NCI-H2029 treated with DMSO at 0.1 percent for 48 hours (cell line): ENCODE measurements around the gene SIRT2.
"Not testable (repeated sequence)": the region's sequence is repeated elsewhere in the genome, so short reads cannot be mapped to it uniquely, and the experiment has no call there.

Experiments used
- DNase-seq: peaks from one replicate; lab custom pipeline; 2025; lab: John Stamatoyannopoulos, UW

Gene SIRT2

GRCh38 chr19:38868551-38868950 is 30.9 kb downstream of the SIRT2 start:
- no peak for DNase-seq

- no peak for DNase-seq
Measured at GRCh38 chr19:38867171-38867780, 32.1 kb downstream of the SIRT2 start.

DNA sequence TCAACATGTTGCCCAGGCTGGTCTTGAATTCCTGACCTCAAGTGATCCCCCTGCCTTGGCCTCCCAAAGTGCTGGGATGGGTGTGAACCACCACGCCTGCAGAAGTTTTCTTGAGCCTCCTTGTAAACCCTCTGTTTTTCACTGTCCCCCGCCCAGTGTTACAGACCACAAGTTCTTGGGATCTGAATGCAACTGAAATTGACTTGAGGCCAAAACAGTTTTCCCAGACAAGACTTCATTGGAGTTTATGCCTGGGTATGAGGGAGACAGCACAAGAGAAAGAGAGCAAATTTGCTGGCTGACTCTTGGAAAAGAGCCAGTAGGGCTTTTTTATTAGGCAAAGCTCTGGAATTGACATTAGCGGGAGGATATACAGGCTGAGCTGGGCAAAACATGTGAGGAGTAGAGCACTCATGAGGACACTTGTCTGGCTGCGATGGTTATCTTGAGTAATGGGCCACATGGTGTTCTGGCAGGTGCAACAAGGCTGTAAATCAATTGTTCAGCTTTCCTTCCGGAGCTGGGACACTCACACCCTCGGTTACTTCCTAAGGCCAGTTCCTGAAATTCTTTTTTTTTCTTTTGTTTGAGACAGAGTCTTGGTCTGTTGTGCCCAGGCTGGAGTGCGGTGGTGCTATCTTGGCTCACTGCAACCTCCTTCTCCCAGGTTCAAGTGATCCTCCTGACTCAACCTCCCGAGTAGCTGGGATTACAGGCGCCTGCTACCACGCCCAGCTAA is 36.9 kb downstream of the SIRT2 start:
- peak; percentile 94 for DNase-seq

DNA sequence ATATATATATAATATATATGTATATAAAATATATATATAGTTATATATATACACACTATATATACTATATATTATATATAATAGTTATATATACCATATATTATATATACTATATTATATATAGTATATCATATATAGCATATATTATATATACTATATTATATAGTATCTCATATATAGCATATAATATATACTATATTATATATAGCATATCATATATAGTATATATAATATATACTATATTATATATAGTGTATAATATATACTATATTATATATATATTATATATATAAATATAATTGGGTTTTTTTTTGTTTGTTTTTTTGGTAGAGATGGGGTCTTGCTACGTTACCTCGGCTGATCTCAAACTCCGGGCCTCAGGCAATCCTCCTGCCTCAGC is 38.0 kb downstream of the SIRT2 start:
- DNase-seq = no peak

- not testable (repeated sequence) for DNase-seq
Measured at GRCh38 chr19:38859631-38860204, 39.7 kb downstream of the SIRT2 start.

- DNase-seq = no peak
Measured at GRCh38 chr19:38856813-38857212, 42.6 kb downstream of the SIRT2 start.

GRCh38 chr19:38855751-38856150 is 43.7 kb downstream of the SIRT2 start:
- not testable (repeated sequence) for DNase-seq

DNA sequence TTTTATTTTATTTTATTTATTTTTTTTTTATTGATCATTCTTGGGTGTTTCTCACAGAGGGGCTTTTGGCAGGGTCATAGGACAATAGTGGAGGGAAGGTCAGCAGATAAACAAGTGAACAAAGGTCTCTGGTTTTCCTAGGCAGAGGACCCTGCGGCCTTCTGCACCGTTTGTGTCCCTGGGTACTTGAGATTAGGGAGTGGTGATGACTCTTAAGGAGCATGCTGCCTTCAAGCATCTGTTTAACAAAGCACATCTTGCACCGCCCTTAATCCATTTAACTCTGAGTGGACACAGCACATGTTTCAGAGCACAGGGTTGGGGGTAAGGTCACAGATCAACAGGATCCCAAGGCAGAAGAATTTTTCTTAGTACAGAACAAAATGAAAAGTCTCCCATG is 44.5 kb downstream of the SIRT2 start:
- DNase-seq = not testable (repeated sequence)

DNA sequence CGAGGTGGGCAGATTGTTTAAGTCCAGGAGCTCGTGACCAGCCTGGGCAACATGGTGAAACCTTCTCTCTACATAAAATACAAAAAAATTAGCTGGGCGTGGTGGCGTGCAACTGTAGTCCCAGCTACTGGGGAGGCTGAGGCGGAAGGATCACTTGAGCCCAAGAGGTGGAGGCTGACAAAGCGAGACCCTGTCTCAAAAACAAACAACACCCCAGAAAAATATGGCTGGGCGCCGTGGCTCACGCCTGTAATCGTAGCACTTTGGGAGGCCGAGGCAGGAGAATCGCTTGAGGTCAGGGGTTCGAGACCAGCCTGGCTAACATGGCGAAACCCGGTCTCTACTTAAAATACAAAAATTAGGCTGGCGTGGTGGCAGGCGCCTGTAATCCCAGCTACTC is 46.2 kb downstream of the SIRT2 start:
- DNase-seq = no peak

DNA sequence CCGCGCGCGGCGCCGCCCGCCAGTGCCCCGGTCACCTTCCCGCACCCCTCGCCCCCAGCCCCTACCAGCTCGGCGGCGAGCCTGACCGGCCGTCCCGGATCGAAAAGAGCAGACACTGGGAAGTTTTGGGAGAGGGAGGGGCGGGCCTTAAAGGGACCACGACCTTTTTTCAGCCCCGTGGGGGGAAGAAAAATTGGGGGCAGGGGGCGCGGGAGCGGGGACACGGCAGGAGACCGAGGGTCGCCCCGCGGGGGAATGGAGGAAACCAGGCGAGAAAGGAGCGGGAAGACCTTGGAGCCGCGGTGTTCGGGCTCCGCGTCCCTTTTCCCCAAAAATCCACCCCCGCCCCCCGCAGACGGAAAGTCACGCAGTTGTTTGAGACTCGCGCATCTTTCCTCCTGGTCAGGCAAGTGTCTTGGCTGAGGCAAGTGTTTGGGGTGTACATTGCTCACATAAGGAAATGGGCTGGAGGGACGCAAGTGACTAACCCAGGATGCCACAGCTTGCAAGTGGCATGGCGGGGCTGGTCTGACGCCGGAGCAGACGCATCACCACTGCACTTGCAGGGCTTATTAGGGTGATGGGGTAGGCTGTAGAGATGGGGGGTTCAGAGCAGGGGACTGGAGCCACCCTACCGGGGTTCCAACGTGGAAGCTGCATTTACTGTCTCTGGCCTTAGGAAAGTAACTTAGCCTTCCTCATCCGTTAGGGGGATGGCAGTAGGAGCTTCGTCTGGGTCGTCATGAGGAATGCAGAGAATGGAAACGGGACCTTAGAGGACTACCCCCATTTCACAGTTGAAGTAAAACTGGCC is 47.0 kb downstream of the SIRT2 start:
- no peak for DNase-seq

DNA sequence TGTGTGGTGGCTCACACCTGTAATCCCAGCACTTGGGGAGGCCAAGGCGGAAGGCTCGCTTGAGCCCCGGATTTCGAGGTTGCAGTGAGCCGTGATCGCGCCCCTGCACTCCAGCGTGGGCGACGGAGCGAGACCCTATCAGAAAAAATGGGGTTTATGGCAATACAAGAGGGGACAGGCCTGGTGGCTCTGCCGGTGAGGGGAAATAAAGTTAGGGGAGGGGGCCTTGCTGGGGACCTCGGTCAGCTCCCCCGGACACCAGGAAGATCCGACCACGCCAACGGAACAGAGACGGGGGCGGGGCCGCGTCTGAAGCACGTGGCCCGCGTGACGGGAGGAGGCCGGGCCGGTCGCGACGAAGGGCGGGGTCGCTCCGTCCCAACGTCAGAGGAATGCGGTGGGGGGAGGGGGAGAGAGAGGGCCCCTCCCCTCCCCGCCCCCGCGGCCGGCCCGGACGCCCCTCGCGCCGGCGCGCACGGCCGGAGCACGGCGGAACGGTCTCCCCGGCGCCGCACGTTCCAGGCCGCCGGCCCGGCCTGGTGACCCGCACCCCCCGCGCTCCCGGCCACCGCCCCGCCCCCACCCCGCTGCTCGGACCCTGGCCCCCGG is 47.7 kb downstream of the SIRT2 start:
- peak; percentile 48 for DNase-seq

- DNase-seq = no peak
Measured at GRCh38 chr19:38850976-38851621, 48.3 kb downstream of the SIRT2 start.

DNA sequence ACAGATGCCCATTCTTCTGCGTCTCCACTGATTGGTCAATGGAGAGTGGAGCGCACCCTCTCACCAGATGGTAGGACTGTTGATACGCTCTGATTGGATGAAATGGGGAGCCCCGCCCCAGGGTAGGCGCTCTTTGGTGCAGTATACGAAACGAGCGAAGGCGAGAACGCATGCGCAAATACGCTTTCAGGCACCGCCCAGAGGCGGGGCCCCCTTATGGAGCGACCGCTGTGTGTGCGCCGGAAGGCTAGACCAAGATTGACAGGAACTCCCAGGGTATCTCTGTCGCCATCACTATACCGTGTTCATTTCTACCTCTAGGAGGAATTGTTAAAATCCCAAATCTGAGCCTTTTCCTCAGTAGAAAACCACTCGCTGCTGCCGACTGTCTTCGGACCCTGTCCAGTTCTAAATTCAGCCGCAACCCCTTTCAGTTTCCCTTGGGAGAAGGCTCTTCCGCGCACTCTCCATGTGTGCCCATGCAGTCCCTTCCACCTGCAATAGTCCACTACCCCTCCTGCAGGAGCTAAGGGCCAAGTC is 48.9 kb downstream of the SIRT2 start:
- DNase-seq = no peak

- peak; percentile 99 for DNase-seq
Measured at GRCh38 chr19:38849860-38850435, 49.5 kb downstream of the SIRT2 start, which contains the start of gene HNRNPL. HNRNPL (minus strand) TSS chr19:38849986; CDS start chr19:38849966, 20 bp downstream.

DNA sequence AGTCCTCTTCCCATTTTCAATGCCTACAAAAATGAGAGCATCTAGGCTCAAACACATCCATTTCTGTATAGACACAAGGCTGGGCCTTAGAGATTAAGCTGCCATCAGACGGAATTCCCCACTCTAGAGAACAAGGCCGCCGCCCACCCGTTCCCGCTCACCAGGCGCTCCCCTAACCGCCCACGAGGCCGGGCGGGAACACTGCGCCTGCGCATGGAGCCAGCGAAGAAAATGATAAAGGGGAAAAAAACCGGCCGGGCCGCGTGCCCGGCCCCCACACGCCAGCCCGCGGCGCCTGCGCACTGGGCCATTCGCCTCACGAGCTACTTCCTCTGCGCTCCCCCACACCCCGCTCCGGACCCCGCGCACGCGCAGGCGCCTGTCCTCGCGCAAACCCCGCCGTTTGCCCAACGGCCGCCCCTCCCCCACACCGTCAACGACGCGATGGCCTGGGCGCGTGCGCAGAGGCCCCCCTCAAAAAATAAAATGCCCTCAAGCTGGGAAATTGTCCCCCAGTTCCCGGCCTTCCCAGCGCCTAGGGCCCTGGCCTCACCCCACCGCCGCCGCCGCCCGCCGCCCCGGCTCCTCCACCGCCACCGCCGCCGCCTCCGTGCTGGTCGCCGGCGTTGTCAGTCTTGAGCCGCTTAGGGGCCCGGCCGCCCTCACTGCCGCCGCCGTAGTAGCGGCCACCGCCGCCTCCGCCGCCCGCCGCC is 50.1 kb downstream of the SIRT2 start:
- peak; percentile 85 for DNase-seq

DNA sequence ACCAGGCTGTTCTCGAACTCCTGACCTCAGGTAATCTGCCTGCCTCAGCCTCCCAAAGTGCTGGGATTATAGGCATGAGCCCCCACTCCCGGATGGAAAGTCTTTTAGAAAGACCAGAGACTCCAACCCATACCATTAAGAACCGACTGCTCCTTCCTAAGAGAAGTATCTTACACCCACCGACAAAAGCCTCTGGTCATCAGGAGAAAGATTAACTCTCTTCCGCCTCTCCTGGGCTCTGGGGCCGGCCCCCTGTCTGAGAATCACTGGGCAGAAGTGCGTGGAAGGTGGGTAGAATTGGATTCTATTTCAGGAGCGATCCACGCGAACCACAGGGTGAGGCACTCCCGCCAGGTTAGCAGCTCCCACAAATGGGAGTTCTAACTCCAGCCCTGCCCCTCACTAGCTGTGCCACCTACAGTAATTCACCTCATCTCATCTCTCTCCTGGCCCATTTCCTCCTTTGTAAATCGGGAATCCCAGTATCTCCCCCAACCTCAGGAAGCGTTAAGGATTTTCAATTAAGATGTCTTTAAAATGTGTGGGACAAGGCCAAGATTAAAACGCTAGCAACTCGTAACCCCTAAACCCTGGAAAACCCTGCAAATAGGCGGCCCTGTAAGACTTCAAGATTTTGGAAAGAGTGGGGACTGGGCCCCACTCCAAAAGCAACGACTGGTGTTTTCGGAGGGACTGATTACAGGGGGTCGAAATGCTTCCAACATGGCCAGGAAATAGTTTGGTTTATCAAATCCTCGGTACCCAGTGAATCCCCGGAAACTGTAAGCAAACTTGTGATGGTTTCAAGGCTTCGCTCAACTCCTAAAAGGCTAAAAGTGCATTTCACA is 50.9 kb downstream of the SIRT2 start:
- DNase-seq = no peak

GRCh38 chr19:38846097-38846496 is 53.3 kb downstream of the SIRT2 start:
- DNase-seq = no peak

DNA sequence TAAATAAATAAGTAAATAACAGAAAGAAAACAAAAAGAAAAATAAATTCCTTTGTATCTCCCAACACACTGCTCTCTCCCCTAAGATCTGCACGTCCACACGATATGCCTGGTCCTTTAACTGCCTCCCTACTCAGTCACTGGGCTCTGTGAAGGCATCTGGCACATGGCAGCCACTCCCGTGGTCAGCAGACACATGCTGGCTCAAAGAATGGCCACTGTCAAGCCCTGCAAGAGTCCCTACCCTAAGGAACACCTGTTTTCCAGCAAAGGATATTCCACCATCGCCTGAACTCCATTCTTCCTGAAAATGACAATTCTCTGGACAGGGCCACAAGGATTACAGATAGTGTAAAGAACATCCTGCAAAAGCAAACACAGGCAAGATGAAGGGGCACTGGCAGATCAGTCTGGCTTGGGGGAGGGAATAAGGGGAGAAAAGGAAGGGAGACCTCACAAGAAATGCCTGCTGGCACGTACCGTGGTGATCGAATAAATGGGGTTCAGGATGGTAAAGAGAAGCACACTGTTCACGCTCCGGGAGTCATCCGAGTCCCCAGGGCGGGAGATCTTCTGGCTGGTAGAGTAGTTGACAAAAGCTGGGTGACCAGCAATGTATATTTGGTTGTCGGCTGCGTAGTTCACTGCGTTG is 53.9 kb downstream of the SIRT2 start:
- DNase-seq = no peak
